ENCODE data around the gene MYBPHL.

- no peak for TF ChIP-seq EZH2 (IDR thresholded peaks at IDR 0.05; ENCODE audit: low read length, unreplicated experiment)
- TF ChIP-seq, protein P1, sequence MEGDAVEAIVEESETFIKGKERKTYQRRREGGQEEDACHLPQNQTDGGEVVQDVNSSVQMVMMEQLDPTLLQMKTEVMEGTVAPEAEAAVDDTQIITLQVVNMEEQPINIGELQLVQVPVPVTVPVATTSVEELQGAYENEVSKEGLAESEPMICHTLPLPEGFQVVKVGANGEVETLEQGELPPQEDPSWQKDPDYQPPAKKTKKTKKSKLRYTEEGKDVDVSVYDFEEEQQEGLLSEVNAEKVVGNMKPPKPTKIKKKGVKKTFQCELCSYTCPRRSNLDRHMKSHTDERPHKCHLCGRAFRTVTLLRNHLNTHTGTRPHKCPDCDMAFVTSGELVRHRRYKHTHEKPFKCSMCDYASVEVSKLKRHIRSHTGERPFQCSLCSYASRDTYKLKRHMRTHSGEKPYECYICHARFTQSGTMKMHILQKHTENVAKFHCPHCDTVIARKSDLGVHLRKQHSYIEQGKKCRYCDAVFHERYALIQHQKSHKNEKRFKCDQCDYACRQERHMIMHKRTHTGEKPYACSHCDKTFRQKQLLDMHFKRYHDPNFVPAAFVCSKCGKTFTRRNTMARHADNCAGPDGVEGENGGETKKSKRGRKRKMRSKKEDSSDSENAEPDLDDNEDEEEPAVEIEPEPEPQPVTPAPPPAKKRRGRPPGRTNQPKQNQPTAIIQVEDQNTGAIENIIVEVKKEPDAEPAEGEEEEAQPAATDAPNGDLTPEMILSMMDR (conservative IDR thresholded peaks at IDR 0.05; ENCODE audit: low read depth, low read length): no peak
Observed at GRCh38 chr1:109315288-109315687, 8.5 kb upstream of the MYBPHL start.

Measured in PC-3 (cell line).